Skeletal muscle cell (primary cell): ENCODE measurements around the gene LRPAP1.

Experiments used
- DNase-seq: peaks from one replicate; pipeline ENCODE4 v3.0.0-alpha.2; 2010; ENCODE audit warnings: low read depth
- H3K4me3 ChIP-seq: 2 replicates; pipeline ENCODE4 v1.5.1; 2011; ENCODE audit warnings: low read depth, mild to moderate bottlenecking, control low read depth, low read length, moderate library complexity

The LRPAP1 gene

GRCh38 chr4:3478446-3479357 lies 53.5 kb downstream of the LRPAP1 start:
- no peak for DNase-seq
- H3K4me3 ChIP-seq, result no peak overlapping the region

GRCh38 chr4:3477750-3478430 lies 54.3 kb downstream of the LRPAP1 start:
- DNase-seq, result no peak
- H3K4me3 ChIP-seq, result no peak overlapping the region

GRCh38 chr4:3476936-3477749 lies 55.1 kb downstream of the LRPAP1 start:
- H3K4me3 ChIP-seq, result no peak overlapping the region
- no peak for DNase-seq

GRCh38 chr4:3476341-3476747 lies 55.9 kb downstream of the LRPAP1 start:
- no peak overlapping the region for H3K4me3 ChIP-seq
- DNase-seq, result no peak

GRCh38 chr4:3475713-3476260 lies 56.4 kb downstream of the LRPAP1 start:
- no peak overlapping the region for H3K4me3 ChIP-seq
- no peak for DNase-seq

GRCh38 chr4:3475041-3475712 lies 57.0 kb downstream of the LRPAP1 start:
- no peak for DNase-seq
- H3K4me3 ChIP-seq, result no peak overlapping the region

GRCh38 chr4:3473996-3474765 lies 58.0 kb downstream of the LRPAP1 start:
- no peak for DNase-seq
- H3K4me3 ChIP-seq, result no peak overlapping the region

GRCh38 chr4:3473181-3473950 lies 58.9 kb downstream of the LRPAP1 start:
- DNase-seq, result no peak
- H3K4me3 ChIP-seq, result no peak overlapping the region

GRCh38 chr4:3472411-3473141 lies 59.6 kb downstream of the LRPAP1 start:
- no peak for DNase-seq
- no peak overlapping the region for H3K4me3 ChIP-seq

- H3K4me3 ChIP-seq, result no peak overlapping the region
- no peak for DNase-seq
These were observed 60.3 kb downstream of the LRPAP1 start for GRCh38 chr4:3471886-3472285.

GRCh38 chr4:3471098-3471760 lies 61.0 kb downstream of the LRPAP1 start:
- DNase-seq, result no peak
- H3K4me3 ChIP-seq, result no peak overlapping the region

GRCh38 chr4:3470244-3471097 lies 61.8 kb downstream of the LRPAP1 start:
- no peak overlapping the region for H3K4me3 ChIP-seq
- no peak for DNase-seq

- no peak for DNase-seq
- no peak overlapping the region for H3K4me3 ChIP-seq
These were observed 62.6 kb downstream of the LRPAP1 start for GRCh38 chr4:3469386-3470243.

GRCh38 chr4:3468804-3469203 lies 63.4 kb downstream of the LRPAP1 start:
- no peak overlapping the region for H3K4me3 ChIP-seq
- DNase-seq, result no peak

- H3K4me3 ChIP-seq, result no peak overlapping the region
- DNase-seq, result no peak
These were observed 64.1 kb downstream of the LRPAP1 start for GRCh38 chr4:3468154-3468553.
